GM19395 (cell line): ENCODE results near the gene SBNO1.
"Not testable (repeated sequence)": the region's sequence is repeated elsewhere in the genome, so short reads cannot be mapped to it uniquely, and the experiment has no call there.

Experiments used
- ATAC-seq: cut with Tn5 transposase; IDR thresholded peaks from one replicate; pipeline ENCODE4 v1.9.1; 2021; ENCODE audit warnings: mild to moderate bottlenecking, moderate library complexity; ENCODE audit not compliant: unreplicated experiment

SBNO1 gene

GRCh38 chr12:123364532-123365024 lies at the start of gene SBNO1:
Gene SBNO1 (minus strand): TSS chr12:123364847. CDS start chr12:123350441, 14,406 bp downstream.
- peak; percentile 26 for ATAC-seq

- no peak for ATAC-seq
Observed at GRCh38 chr12:123410041-123410412, 45.4 kb upstream of the SBNO1 start.

- ATAC-seq, result not testable (repeated sequence)
Observed at GRCh38 chr12:123409284-123410040, 44.8 kb upstream of the SBNO1 start.

- not testable (repeated sequence) for ATAC-seq
Observed at GRCh38 chr12:123408619-123409018, 44.0 kb upstream of the SBNO1 start.

GRCh38 chr12:123407934-123408333 lies 43.3 kb upstream of the SBNO1 start:
- ATAC-seq, result not testable (repeated sequence)

GRCh38 chr12:123407269-123407668 lies 42.6 kb upstream of the SBNO1 start:
- not testable (repeated sequence) for ATAC-seq

GRCh38 chr12:123404581-123404980 lies 39.9 kb upstream of the SBNO1 start:
- no peak for ATAC-seq

GRCh38 chr12:123401753-123402683 lies 37.4 kb upstream of the SBNO1 start:
- ATAC-seq, result no peak

GRCh38 chr12:123399255-123399617 lies 34.6 kb upstream of the SBNO1 start:
- no peak for ATAC-seq

GRCh38 chr12:123398550-123399254 lies 34.1 kb upstream of the SBNO1 start:
- no peak for ATAC-seq

- ATAC-seq, result no peak
Observed at GRCh38 chr12:123398177-123398549, 33.5 kb upstream of the SBNO1 start.

GRCh38 chr12:123397400-123397799 lies 32.8 kb upstream of the SBNO1 start:
- no peak for ATAC-seq

- no peak for ATAC-seq
Observed at GRCh38 chr12:123396954-123397353, 32.3 kb upstream of the SBNO1 start.

- no peak for ATAC-seq
Observed at GRCh38 chr12:123396543-123396942, 31.9 kb upstream of the SBNO1 start.

GRCh38 chr12:123395236-123395635 lies 30.6 kb upstream of the SBNO1 start:
- no peak for ATAC-seq

- ATAC-seq, result no peak
Observed at GRCh38 chr12:123393747-123394146, 29.1 kb upstream of the SBNO1 start.

GRCh38 chr12:123391546-123392343 lies 27.1 kb upstream of the SBNO1 start:
- no peak for ATAC-seq

GRCh38 chr12:123390498-123391426 lies 26.1 kb upstream of the SBNO1 start:
- no peak for ATAC-seq
